ENCODE data around the gene APCDD1L.

APCDD1L gene

GRCh38 chr20:58478141-58478805, 36.9 kb downstream of the APCDD1L start:
- Histone ChIP-seq H4K20me1 (no peaks in the 10 kb centered on the region), H3K4me1 (no peaks in the 10 kb centered on the region), H3K27me3 (no peaks in the 10 kb centered on the region), H3K9ac (no peak overlapping the region), H3K4me2 (no peak overlapping the region), H3K9me3 (peaks cover 38% of the 10 kb centered on the region), H3K27ac (no peak overlapping the region), H3K36me3 (no peaks in the 10 kb centered on the region), H3K4me3 (no peak overlapping the region)
- no peak for TF ChIP-seq Cebpa-rat (IDR thresholded peaks at IDR 0.05)

DNA sequence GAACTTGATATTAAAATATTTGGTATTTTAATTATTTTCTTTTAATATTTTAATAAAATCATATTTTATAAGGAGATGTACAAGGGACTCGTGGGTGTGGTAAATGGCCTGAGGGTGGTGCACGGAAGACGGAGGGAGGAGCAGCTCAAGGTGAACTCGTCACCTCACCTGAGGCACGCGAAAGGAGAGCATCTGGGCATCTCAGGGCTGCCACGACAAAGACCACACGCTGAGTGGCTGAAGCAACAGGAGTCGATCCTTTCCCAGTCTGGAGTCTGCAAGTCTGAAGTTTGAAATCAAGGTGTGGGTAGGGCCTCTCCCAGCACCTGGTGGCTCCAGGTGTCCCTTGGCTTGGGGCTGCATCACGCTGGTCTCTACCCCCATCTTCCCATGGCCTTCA, 39.7 kb downstream of the APCDD1L start:
- Histone ChIP-seq H3K9me3 (peaks cover 18% of the 10 kb centered on the region), H3K36me3 (no peaks in the 10 kb centered on the region), H3K9ac (no peak overlapping the region), H3K4me1 (no peaks in the 10 kb centered on the region), H3K27ac (no peak overlapping the region), H3K27me3 (no peaks in the 10 kb centered on the region), H4K20me1 (no peaks in the 10 kb centered on the region), H3K4me2 (no peak overlapping the region), H3K4me3 (no peak overlapping the region)
- no peak for TF ChIP-seq Cebpa-rat (IDR thresholded peaks at IDR 0.05)

DNA sequence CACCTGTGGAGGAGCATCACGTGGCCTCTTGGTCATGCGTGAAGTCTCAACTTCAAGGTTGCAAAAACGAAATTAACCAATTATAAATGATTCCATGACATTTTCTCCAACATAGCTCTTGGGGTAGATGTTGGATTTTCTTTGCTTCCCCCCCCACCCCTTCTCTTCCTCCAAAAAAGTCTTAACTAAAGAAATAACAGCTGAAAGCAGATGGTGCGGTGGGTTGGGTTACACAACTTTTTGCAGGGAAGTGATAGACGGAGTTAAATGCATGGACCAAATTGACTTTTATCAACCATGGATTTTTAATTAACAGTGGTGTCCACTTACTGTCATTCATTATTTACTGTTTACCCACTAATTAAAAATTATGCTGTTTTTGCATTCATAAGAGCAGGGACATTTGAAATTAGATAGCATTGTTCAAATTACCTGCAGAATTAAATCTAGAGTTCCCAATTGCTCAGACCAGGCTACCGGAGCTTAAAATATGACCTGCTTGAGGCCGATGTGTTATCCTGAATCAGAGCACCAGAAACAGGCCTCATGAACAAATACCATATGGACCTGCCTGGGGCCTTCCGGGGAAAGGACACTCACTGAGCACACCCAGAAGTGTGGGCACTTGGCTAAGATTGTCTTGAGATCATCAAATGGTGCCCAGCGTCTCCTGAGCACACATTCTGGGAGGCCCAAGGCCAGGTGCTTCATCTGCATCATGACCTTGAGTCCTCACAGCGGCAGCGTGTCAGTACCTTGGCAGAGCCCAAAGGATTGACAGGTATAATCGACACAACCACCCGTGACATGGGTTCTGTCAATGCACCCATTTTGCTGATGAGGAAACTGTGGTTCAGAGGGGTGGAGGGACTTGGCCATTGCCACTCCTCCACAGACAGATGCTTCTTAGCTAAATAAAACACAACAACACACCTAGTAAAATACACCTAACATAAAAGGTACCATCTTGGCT, 41.5 kb downstream of the APCDD1L start:
- no peaks in the 10 kb centered on the region for H3K27me3 ChIP-seq
- H3K4me1 ChIP-seq = no peaks in the 10 kb centered on the region
- H3K4me3 ChIP-seq = no peak overlapping the region
- H3K9me3 ChIP-seq = peaks cover 11% of the 10 kb centered on the region
- no peaks in the 10 kb centered on the region for H3K36me3 ChIP-seq
- H4K20me1 ChIP-seq = no peaks in the 10 kb centered on the region
- no peak for TF ChIP-seq Cebpa-rat (IDR thresholded peaks at IDR 0.05)
- no peak overlapping the region for H3K9ac ChIP-seq
- no peak overlapping the region for H3K4me2 ChIP-seq
- H3K27ac ChIP-seq = no peak overlapping the region

DNA sequence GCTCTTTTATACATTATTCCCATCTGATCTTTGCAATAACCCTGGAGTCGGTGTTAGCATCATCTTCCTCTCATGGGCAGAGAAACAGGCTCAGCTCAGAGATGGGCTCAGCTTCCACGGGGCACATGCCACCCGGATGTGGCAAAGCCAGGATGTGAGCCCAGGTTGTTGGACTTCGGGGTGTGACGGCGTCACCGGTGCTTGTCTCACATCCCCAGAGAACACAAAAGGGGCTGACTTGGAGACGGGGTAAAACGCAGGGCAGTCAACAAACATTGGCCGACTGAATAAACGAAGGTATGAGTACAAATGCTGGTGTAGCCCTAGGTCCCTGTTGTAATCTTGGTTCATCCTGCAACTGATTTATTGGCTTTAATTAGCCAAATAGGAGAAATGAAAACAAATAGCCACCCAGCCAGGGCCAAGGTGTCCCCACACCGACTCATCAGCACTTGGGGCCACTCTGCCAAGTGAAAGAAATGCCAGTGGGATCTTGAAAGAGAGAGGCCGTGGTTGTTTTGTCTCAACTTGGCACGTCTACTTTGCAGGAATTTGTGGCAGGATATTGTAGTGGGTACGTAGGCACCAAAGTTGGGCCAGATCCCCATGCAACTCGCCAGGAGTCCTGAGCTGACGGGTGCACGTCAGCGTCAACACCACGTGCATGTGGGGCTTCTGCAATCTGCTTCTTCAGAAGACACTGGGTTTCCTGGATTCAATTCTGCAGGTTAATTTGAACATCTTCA, 42.8 kb downstream of the APCDD1L start:
- Histone ChIP-seq H3K36me3 (no peaks in the 10 kb centered on the region), H3K4me3 (no peak overlapping the region), H3K9ac (no peak overlapping the region), H3K4me1 (no peaks in the 10 kb centered on the region), H3K4me2 (no peak overlapping the region), H3K27me3 (no peaks in the 10 kb centered on the region), H3K9me3 (no peaks in the 10 kb centered on the region), H3K27ac (no peak overlapping the region), H4K20me1 (no peaks in the 10 kb centered on the region)
- no peak for TF ChIP-seq Cebpa-rat (IDR thresholded peaks at IDR 0.05)

DNA sequence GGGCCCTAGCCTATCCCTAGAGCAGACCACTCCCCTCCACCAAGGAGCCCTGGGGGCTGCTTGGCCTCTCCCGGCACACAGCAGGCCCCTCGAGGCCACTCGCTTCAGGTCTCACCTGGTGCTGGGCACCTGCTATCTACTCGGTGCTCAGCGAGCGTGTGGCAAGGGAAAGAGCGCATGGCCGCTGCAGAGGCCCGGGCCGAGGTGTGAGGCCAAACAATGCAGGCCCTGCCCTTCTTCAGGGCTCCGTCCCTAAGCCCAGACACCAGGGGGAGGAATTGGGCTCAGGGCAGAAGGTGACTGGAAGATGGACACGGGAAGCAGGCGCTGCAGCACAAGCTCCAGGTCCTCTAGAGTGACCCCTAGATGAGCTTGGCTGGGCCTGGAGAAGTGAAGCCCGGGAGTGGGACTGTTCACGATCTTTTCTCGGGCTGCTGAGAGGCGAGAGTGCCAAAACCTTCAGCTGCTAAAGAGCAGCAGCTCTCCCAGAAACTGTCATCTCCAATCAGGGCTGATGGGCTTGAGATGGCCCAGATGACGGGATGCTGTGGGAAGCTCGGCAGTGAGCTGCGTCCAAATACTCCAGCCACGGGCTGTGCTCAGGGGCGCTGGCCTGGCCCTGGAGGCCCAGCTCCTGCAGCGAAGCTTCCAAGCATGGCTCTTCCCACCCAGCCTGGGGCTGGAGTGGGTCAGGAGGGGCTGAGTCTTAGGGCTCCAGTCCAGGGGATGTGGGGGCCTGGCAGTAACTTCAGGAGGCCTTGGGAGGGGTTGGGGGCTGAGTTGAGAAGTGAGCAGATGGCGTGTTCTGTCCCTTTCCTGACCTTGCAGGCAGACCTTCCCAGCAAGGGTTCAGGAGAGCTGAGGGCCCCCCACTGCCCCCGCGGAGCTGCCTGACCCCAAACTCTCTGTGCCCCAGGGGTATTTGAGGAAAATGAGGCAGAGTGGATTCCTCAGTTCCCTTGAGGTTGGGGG, 43.7 kb downstream of the APCDD1L start:
- Histone ChIP-seq H3K4me2 (no peak overlapping the region), H3K27ac (no peak overlapping the region), H3K9me3 (no peaks in the 10 kb centered on the region), H3K9ac (no peak overlapping the region), H3K36me3 (no peaks in the 10 kb centered on the region), H3K4me1 (no peaks in the 10 kb centered on the region), H3K27me3 (no peaks in the 10 kb centered on the region), H4K20me1 (no peaks in the 10 kb centered on the region), H3K4me3 (no peak overlapping the region)
- no peak for TF ChIP-seq Cebpa-rat (IDR thresholded peaks at IDR 0.05)

DNA sequence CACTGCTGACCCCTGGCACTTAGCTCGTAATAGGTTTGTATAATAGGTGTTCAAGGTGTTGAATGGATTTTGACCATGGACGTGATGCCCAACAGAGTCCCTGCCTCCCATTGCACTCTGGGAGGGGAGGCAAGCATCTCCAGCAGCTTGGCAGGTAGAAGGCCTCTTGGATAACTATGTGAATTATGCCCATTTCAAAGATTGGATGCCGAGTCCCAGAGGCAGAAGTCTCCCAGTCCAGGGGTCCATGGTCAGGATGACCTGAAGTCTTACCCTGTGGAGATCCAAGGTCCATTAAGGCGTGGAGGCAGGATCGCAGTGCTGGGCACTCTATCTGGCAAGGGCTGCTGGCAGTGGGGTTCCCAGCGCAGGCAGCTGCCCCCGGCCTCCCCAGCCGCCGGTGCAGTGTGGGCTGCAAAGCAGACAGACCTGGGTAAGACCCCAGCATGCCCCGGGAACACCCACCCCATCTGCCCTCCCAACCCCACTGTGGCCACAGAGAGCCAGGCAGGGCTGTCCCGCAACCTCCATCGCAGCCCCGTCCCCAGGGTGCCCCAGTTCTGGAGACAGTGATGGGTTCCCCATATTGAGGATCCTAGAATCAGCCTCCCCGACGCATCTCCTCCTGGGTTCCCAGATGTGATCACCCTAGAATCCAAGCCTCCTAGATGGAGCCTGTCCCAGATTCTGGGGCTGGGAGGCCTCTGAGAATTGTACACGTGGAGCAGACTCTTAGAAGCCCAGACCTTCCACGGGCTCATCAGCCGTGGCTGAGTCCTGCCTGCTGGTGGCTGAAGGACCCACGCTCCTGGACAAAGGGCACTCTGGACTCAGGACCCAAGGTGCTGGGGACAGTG, 44.6 kb downstream of the APCDD1L start:
- Histone ChIP-seq H3K9ac (no peak overlapping the region), H3K4me3 (no peak overlapping the region), H3K36me3 (no peaks in the 10 kb centered on the region), H3K27ac (no peak overlapping the region), H3K4me1 (no peaks in the 10 kb centered on the region), H3K9me3 (no peaks in the 10 kb centered on the region), H3K4me2 (no peak overlapping the region), H4K20me1 (no peaks in the 10 kb centered on the region), H3K27me3 (no peaks in the 10 kb centered on the region)
- TF ChIP-seq Cebpa-rat (IDR thresholded peaks at IDR 0.05) = no peak

- Histone ChIP-seq H3K9me3 (no peaks in the 10 kb centered on the region), H3K4me1 (no peaks in the 10 kb centered on the region), H3K4me2 (no peak overlapping the region), H3K27ac (no peak overlapping the region), H4K20me1 (no peaks in the 10 kb centered on the region), H3K9ac (no peak overlapping the region), H3K27me3 (no peaks in the 10 kb centered on the region), H3K36me3 (no peaks in the 10 kb centered on the region), H3K4me3 (no peak overlapping the region)
- no peak for TF ChIP-seq Cebpa-rat (IDR thresholded peaks at IDR 0.05)
Observed at GRCh38 chr20:58469616-58470015, 45.6 kb downstream of the APCDD1L start.
